Spleen (tissue), 11 donors: Measurements from ENCODE around the gene CLDN6. TPM values are rescaled to one million over a fixed set of nuclear protein-coding genes. Genes with fewer than 3 reads are reported as not detected.

Experiments
- DNase-seq: peaks from one replicate; pipeline ENCODE4 v3.0.0-alpha.2; 2020
- H3K27ac ChIP-seq, 8 donors: fragments of 200-600 bp; sonication (generic) in 7 of 8; 1 replicate in 4 of 8; 2 replicates in 4 of 8; pipeline versions ENCODE4 v1.5.0 to v1.8.0; 2016 to 2021; ENCODE audit warnings: inconsistent platforms in 4 of 8, mild to moderate bottlenecking in 4 of 8, moderate library complexity in 1 of 8
- H3K27me3 ChIP-seq, 7 donors: fragments of 200-600 bp; sonication (generic) in 6 of 7; replicated peaks in 1 of 7; 1 replicate in 4 of 7; 2 replicates in 3 of 7; pipeline versions ENCODE4 v1.5.0 to v1.8.0; 2016 to 2021; ENCODE audit warnings: inconsistent platforms in 3 of 7, mild to moderate bottlenecking in 1 of 7
- H3K36me3 ChIP-seq, 6 donors: fragments of 200-600 bp; sonication (generic) in 5 of 6; 1 replicate in 4 of 6; 2 replicates in 2 of 6; pipeline versions ENCODE4 v1.5.0 to v1.8.0; 2016 to 2021; ENCODE audit warnings: inconsistent platforms in 2 of 6
- H3K4me1 ChIP-seq, 6 donors: fragments of 200-600 bp; sonication (generic) in 5 of 6; 1 replicate in 3 of 6; 2 replicates in 3 of 6; pipeline versions ENCODE4 v1.5.0 to v1.8.0; 2016 to 2021; ENCODE audit warnings: inconsistent platforms in 3 of 6
- H3K4me3 ChIP-seq, 8 donors: fragments of 200-600 bp; sonication (generic) in 7 of 8; 1 replicate in 4 of 8; 2 replicates in 4 of 8; pipeline versions ENCODE4 v1.5.0 to v1.8.0; 2016 to 2021; ENCODE audit warnings: inconsistent platforms in 4 of 8, mild to moderate bottlenecking in 4 of 8, moderate library complexity in 2 of 8
- H3K9me3 ChIP-seq, 8 donors: fragments of 200-600 bp; sonication (generic) in 7 of 8; 1 replicate in 4 of 8; 2 replicates in 4 of 8; pipeline versions ENCODE4 v1.5.0 to v1.8.0; 2016 to 2021; ENCODE audit warnings: inconsistent platforms in 4 of 8
- CTCF ChIP-seq, 11 experiments: fragments of 200-600 bp in 7 of 11; fragments of 450-650 bp in 4 of 11; sonication (generic) in 4 of 11; IDR thresholded peaks in 8 of 11; conservative IDR thresholded peaks in 3 of 11; 1 replicate in 7 of 11; 2 replicates in 4 of 11; pipeline versions ENCODE4 v1.4.0 to v1.8.0; 2016 to 2021; ENCODE audit warnings: antibody characterized with exemption in 11 of 11, inconsistent platforms in 4 of 11, mild to moderate bottlenecking in 1 of 11
- POLR2A ChIP-seq, 3 donors: fragments of 450-650 bp; IDR thresholded peaks; one replicate each; pipeline ENCODE4 v1.5.1; 2017; ENCODE audit warnings: antibody characterized with exemption in 3 of 3, mild to moderate bottlenecking in 1 of 3
- POLR2AphosphoS5 ChIP-seq, 3 donors: sonication (generic); formaldehyde crosslinking; IDR thresholded peaks; one replicate each; pipeline ENCODE4 v1.5.1; 2017; ENCODE audit warnings: antibody characterized with exemption in 3 of 3
- WGBS, 5 donors: extraction: QIAGEN DNeasy Blood & Tissue Kit in 3 of 5; methylation state at CpG; one replicate each; pipeline versions ENCODE4 v1.1.5 to v1.1.7; 2013 to 2018; 5-methylcytosine and 5-hydroxymethylcytosine counted together
- intact Hi-C: fragments of 100-400 bp; cut with DNase I; formaldehyde crosslinking; loops from one replicate; pipeline ENCODE4 v1.15.0; 2023; ENCODE audit warnings: low total_unique reads
- polyA plus RNA-seq, 3 donors: library from polyadenylated mRNA; stranded (reverse); fragments of 200-250 nt; gene quantifications; one replicate each; pipeline ENCODE4 v1.2.1, GENCODE V29; 2013
- total RNA-seq, 7 donors: library from RNA; depleted of rRNA in 3 of 7; stranded (reverse); fragments of >200 nt in 3 of 7; fragmentation: NEBNext Ultra II Directional in 4 of 7; extraction: Animal tissue kit (Norgen Biotek cat#: 25700) in 4 of 7; gene quantifications; one replicate each; pipeline versions ENCODE4 v1.1.0 to v1.2.1, GENCODE V29; 2016 to 2021
- donor health status: healthy with polysubstance abuse.
- donor health status: DM: no; HTN: no; CAD: no; lungs with moderate emphysema.
- donor health status: DM: no; HTN: no; CAD: no.
- donor health status: Bipolar disorder and iron deficiency.
- donor health status: healthy.
- donor health status: DM: no; HTN: no; CAD: no.
- donor health status: DM: yes; HTN: yes; CAD: no.

Gene CLDN6
- total and polyA plus RNA-seq, 10 donors: not detected

GRCh38 chr16:3046641-3047386 lies 28.8 kb upstream of the CLDN6 start:
- TF ChIP-seq CTCF (IDR thresholded peaks at IDR 0.05 in 8 of 11, conservative IDR thresholded peaks at IDR 0.05 in 3 of 11) (no peak), POLR2AphosphoS5 (IDR thresholded peaks at IDR 0.05) (no peak), POLR2A (IDR thresholded peaks at IDR 0.05) (no peak)
- DNase-seq: peak; percentile 86

GRCh38 chr16:3045758-3046640 lies 28.0 kb upstream of the CLDN6 start, which contains the start of gene MMP25:
TSS of gene MMP25 (plus strand) at chr16:3046561. CDS start at chr16:3046918, 357 bp downstream.
- TF ChIP-seq POLR2AphosphoS5 (IDR thresholded peaks at IDR 0.05): peak in 2 of 3 donors; percentile 50 to 77
- no peak for TF ChIP-seq CTCF (IDR thresholded peaks at IDR 0.05 in 8 of 11, conservative IDR thresholded peaks at IDR 0.05 in 3 of 11)

More at GRCh38 chr16:3046641-3047386, 28.8 kb upstream of the CLDN6 start:
- Histone ChIP-seq H3K27me3 (peaks cover 0 to 87% (median 57%) of the 10 kb centered on the region in 7 donors), H3K9me3 (no peaks in the 10 kb centered on the region), H3K4me3 (peak overlapping the region; percentile 38 to 84 (median 60)), H3K36me3 (peaks cover 0 to 11% (median 0%) of the 10 kb centered on the region in 6 donors), H3K27ac (peak overlapping the region in 7 of 8 donors; percentile 69 to 95 (median 81)), H3K4me1 (peaks cover 17 to 82% (median 28%) of the 10 kb centered on the region in 6 donors)
- 1 to 3% (median 2%) methylated on average over 21 to 54 of the region's 54 CpGs for WGBS, 5 donors
- intact Hi-C loops: no loop called here

DNA sequence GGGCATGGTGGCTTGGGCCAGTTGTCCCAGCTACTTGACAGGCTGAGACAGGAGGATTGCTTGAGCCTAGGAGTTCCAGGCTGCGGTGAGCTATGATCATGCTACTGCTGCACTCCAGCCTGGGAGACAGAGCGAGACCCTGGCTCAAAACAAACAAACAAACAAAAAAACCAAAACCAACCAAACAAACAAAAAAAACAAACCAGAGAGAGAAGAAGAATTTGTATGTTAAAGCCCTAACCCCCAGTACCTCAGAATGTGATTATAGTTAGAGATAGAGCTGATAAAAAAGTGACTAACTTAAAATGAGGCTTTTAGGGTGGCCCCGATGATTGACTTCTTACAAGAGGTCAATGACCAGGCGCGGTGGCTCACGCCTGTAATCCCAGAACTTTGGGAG lies 26.7 kb upstream of the CLDN6 start:
- H3K27me3 ChIP-seq: peaks cover 0 to 99% (median 63%) of the 10 kb centered on the region in 7 donors
- WGBS, 5 donors: 85 to 92% (median 90%) methylated on average over 6 of the region's 6 CpGs
- H3K27ac ChIP-seq: no peak overlapping the region
- H3K4me3 ChIP-seq: peak overlapping the region in 4 of 8 donors; percentile 58 to 84 (median 62)
- H3K4me1 ChIP-seq: peaks cover 17 to 61% (median 28%) of the 10 kb centered on the region in 6 donors
- TF ChIP-seq CTCF (IDR thresholded peaks at IDR 0.05 in 8 of 11, conservative IDR thresholded peaks at IDR 0.05 in 3 of 11) (no peak), POLR2AphosphoS5 (IDR thresholded peaks at IDR 0.05) (no peak), POLR2A (IDR thresholded peaks at IDR 0.05) (no peak)
- no peaks in the 10 kb centered on the region for H3K9me3 ChIP-seq
- peaks cover 0 to 5% (median 0%) of the 10 kb centered on the region in 6 donors for H3K36me3 ChIP-seq
- no peak for DNase-seq
- intact Hi-C loops: no loop called here

More at GRCh38 chr16:3045758-3046640, 28.0 kb upstream of the CLDN6 start, which contains the start of gene MMP25:
- no peaks in the 10 kb centered on the region for H3K9me3 ChIP-seq
- intact Hi-C loops: no loop called here
- peaks cover 17 to 74% (median 28%) of the 10 kb centered on the region in 6 donors for H3K4me1 ChIP-seq
- H3K27me3 ChIP-seq: peaks cover 0 to 94% (median 60%) of the 10 kb centered on the region in 7 donors
- DNase-seq: peak; percentile 93
- H3K4me3 ChIP-seq: peak within 1 kb of the TSS; percentile 38 to 84 (median 60)
- 0 to 1% (median 1%) methylated on average over 24 to 86 of the region's 86 CpGs for WGBS, 5 donors
- peak within 1 kb of the TSS in 7 of 8 donors; percentile 69 to 95 (median 81) for H3K27ac ChIP-seq
- peaks cover 0 to 11% (median 0%) of the 10 kb centered on the region in 6 donors for H3K36me3 ChIP-seq
